ENCODE data around the gene AHRR. TPM values are rescaled to one million over a fixed set of nuclear protein-coding genes. Genes with fewer than 3 reads are reported as not detected.

The AHRR gene
- total RNA-seq, 1 donor from 2014 or later, result 2.6 TPM

- H3K4me3 ChIP-seq (ENCODE audit: low read depth, low read length), result no peak overlapping the region
- H3K27me3 ChIP-seq (ENCODE audit: control insufficient read depth, insufficient read depth, low read length), result no peaks in the 10 kb centered on the region
- DNase-seq (ENCODE audit: low read depth), result no peak
- H3K36me3 ChIP-seq (ENCODE audit: control insufficient read depth, insufficient read depth, low read length), result no peaks in the 10 kb centered on the region
- no peak for TF ChIP-seq CTCF (IDR thresholded peaks at IDR 0.05; ENCODE audit: insufficient read depth, low read length, poor library complexity, severe bottlenecking)
Observed at GRCh38 chr5:464843-465590, 143.5 kb downstream of the AHRR start.

GRCh38 chr5:465591-466403 is 144.3 kb downstream of the AHRR start:
- TF ChIP-seq CTCF (IDR thresholded peaks at IDR 0.05; ENCODE audit: insufficient read depth, low read length, poor library complexity, severe bottlenecking), result no peak
- Histone ChIP-seq H3K4me3 (ENCODE audit: low read depth, low read length) (no peak overlapping the region), H3K36me3 (ENCODE audit: control insufficient read depth, insufficient read depth, low read length) (peaks cover 1% of the 10 kb centered on the region)

GRCh38 chr5:466661-467310 is 145.3 kb downstream of the AHRR start:
- H3K4me3 ChIP-seq (ENCODE audit: low read depth, low read length), result no peak overlapping the region
- DNase-seq (ENCODE audit: low read depth), result no peak
- H3K27me3 ChIP-seq (ENCODE audit: control insufficient read depth, insufficient read depth, low read length), result no peaks in the 10 kb centered on the region
- H3K36me3 ChIP-seq (ENCODE audit: control insufficient read depth, insufficient read depth, low read length), result peaks cover 1% of the 10 kb centered on the region
- TF ChIP-seq CTCF (IDR thresholded peaks at IDR 0.05; ENCODE audit: insufficient read depth, low read length, poor library complexity, severe bottlenecking), result no peak

More at GRCh38 chr5:465591-466403, 144.3 kb downstream of the AHRR start:
- H3K27me3 ChIP-seq (ENCODE audit: control insufficient read depth, insufficient read depth, low read length), result no peaks in the 10 kb centered on the region
- DNase-seq (ENCODE audit: low read depth), result no peak

- peaks cover 1% of the 10 kb centered on the region for H3K36me3 ChIP-seq (ENCODE audit: control insufficient read depth, insufficient read depth, low read length)
- no peak for DNase-seq (ENCODE audit: low read depth)
- no peak for TF ChIP-seq CTCF (IDR thresholded peaks at IDR 0.05; ENCODE audit: insufficient read depth, low read length, poor library complexity, severe bottlenecking)
- no peaks in the 10 kb centered on the region for H3K27me3 ChIP-seq (ENCODE audit: control insufficient read depth, insufficient read depth, low read length)
- H3K4me3 ChIP-seq (ENCODE audit: low read depth, low read length), result no peak overlapping the region
Observed at GRCh38 chr5:468401-468800, 146.9 kb downstream of the AHRR start.

- Histone ChIP-seq H3K36me3 (ENCODE audit: control insufficient read depth, insufficient read depth, low read length) (peaks cover 1% of the 10 kb centered on the region), H3K4me3 (ENCODE audit: low read depth, low read length) (no peak overlapping the region), H3K27me3 (ENCODE audit: control insufficient read depth, insufficient read depth, low read length) (peaks cover 3% of the 10 kb centered on the region)
- DNase-seq (ENCODE audit: low read depth), result no peak
- TF ChIP-seq CTCF (IDR thresholded peaks at IDR 0.05; ENCODE audit: insufficient read depth, low read length, poor library complexity, severe bottlenecking), result no peak
Observed at GRCh38 chr5:469752-470483, 148.4 kb downstream of the AHRR start.
